Uterus (tissue), 4 donors: ENCODE results near the gene RANBP1. TPM values are rescaled to one million over a fixed set of nuclear protein-coding genes. Genes with fewer than 3 reads are reported as not detected.
A peak's percentile ranks its signal among the peaks of the same experiment; 100 is the strongest.

Experiments
- DNase-seq, 2 donors: peaks; one replicate each; pipeline ENCODE4 v3.0.0-alpha.2; 2019 to 2020
- H3K27ac ChIP-seq, 2 donors: fragments of 200-600 bp; sonication (generic); 1 replicate in 1 of 2; 2 replicates in 1 of 2; pipeline ENCODE4 v1.5.1; 2016 to 2018
- H3K27me3 ChIP-seq, 2 donors: fragments of 200-600 bp; sonication (generic); one replicate each; pipeline ENCODE4 v1.5.1; 2018 to 2019; ENCODE audit warnings: control low read depth in 1 of 2
- H3K36me3 ChIP-seq, 2 donors: fragments of 200-600 bp; sonication (generic); one replicate each; pipeline ENCODE4 v1.5.1; 2019; ENCODE audit warnings: control low read depth in 1 of 2
- H3K4me1 ChIP-seq, 2 donors: fragments of 200-600 bp; sonication (generic); one replicate each; pipeline ENCODE4 v1.5.1; 2018 to 2019; ENCODE audit warnings: control low read depth in 1 of 2
- H3K4me3 ChIP-seq, 2 donors: fragments of 200-600 bp; sonication (generic); 1 replicate in 1 of 2; 2 replicates in 1 of 2; pipeline ENCODE4 v1.5.1; 2018 to 2019; ENCODE audit warnings: mild to moderate bottlenecking in 1 of 2
- H3K9me3 ChIP-seq, 2 donors: fragments of 200-600 bp; sonication (generic); one replicate each; pipeline ENCODE4 v1.5.1; 2019; ENCODE audit warnings: control low read depth in 1 of 2
- CTCF ChIP-seq, 4 experiments: fragments of 200-600 bp in 2 of 4; fragments of 450-650 bp in 2 of 4; sonication (generic) in 2 of 4; IDR thresholded peaks; one replicate each; pipeline ENCODE4 v1.5.1; 2016 to 2019; ENCODE audit warnings: antibody characterized with exemption in 4 of 4, mild to moderate bottlenecking in 2 of 4, moderate library complexity in 1 of 4
- POLR2A ChIP-seq, 2 donors: fragments of 450-650 bp; IDR thresholded peaks; one replicate each; pipeline ENCODE4 v1.6.1; 2016; ENCODE audit warnings: antibody characterized with exemption in 2 of 2, mild to moderate bottlenecking in 1 of 2, moderate library complexity in 1 of 2
- intact Hi-C: fragments of 100-400 bp; cut with DNase I; formaldehyde crosslinking; loops from one replicate; pipeline ENCODE4 v1.15.1; 2023; ENCODE audit warnings: low total_unique reads
- total RNA-seq, 4 donors: library from RNA; depleted of rRNA in 3 of 4; stranded (reverse); fragments of >200 nt in 3 of 4; gene quantifications; one replicate each; pipeline versions ENCODE4 v1.1.0 to v1.2.4, GENCODE V29; 2014 to 2023
- donor health status: DM: yes; HTN: yes; CAD: no.

Gene RANBP1
- total RNA-seq, 4 donors from 2014 or later = 57.6 to 233 (median 135) TPM

- intact Hi-C loops = no loop called here
- Histone ChIP-seq H3K4me3 (no peak overlapping the region), H3K4me1 (no peaks in the 10 kb centered on the region), H3K27me3 (no peaks in the 10 kb centered on the region), H3K36me3 (no peaks in the 10 kb centered on the region), H3K27ac (no peak overlapping the region), H3K9me3 (no peaks in the 10 kb centered on the region)
- TF ChIP-seq CTCF (IDR thresholded peaks at IDR 0.05) (no peak), POLR2A (IDR thresholded peaks at IDR 0.05) (no peak)
- DNase-seq = no peak
Measured at GRCh38 chr22:20173246-20173645, 57.3 kb downstream of the RANBP1 start.

GRCh38 chr22:20173772-20174171 is 57.9 kb downstream of the RANBP1 start:
- H3K27me3 ChIP-seq = no peaks in the 10 kb centered on the region
- no peak overlapping the region for H3K27ac ChIP-seq
- H3K4me1 ChIP-seq = no peaks in the 10 kb centered on the region
- intact Hi-C loops = no loop called here
- no peak overlapping the region for H3K4me3 ChIP-seq
- no peak for DNase-seq
- H3K9me3 ChIP-seq = no peaks in the 10 kb centered on the region
- no peak for TF ChIP-seq CTCF (IDR thresholded peaks at IDR 0.05)
- no peaks in the 10 kb centered on the region for H3K36me3 ChIP-seq

- H3K9me3 ChIP-seq = no peaks in the 10 kb centered on the region
- H3K4me1 ChIP-seq = no peaks in the 10 kb centered on the region
- no peak for TF ChIP-seq POLR2A (IDR thresholded peaks at IDR 0.05)
- TF ChIP-seq CTCF (IDR thresholded peaks at IDR 0.05) = peak in 1 of 4 experiments; percentile 29
- H3K27me3 ChIP-seq = no peaks in the 10 kb centered on the region
- H3K27ac ChIP-seq = no peak overlapping the region
- H3K4me3 ChIP-seq = no peak overlapping the region
- no peaks in the 10 kb centered on the region for H3K36me3 ChIP-seq
- intact Hi-C loops = no loop called here
- DNase-seq = no peak
Measured at GRCh38 chr22:20174785-20175596, 59.1 kb downstream of the RANBP1 start.

- no peak for TF ChIP-seq POLR2A (IDR thresholded peaks at IDR 0.05)
- no peak for TF ChIP-seq CTCF (IDR thresholded peaks at IDR 0.05)
- H3K4me1 ChIP-seq = no peaks in the 10 kb centered on the region
- no peaks in the 10 kb centered on the region for H3K9me3 ChIP-seq
- H3K27ac ChIP-seq = no peak overlapping the region
- H3K27me3 ChIP-seq = no peaks in the 10 kb centered on the region
- DNase-seq = no peak
- intact Hi-C loops = no loop called here
- no peak overlapping the region for H3K4me3 ChIP-seq
- no peaks in the 10 kb centered on the region for H3K36me3 ChIP-seq
Measured at GRCh38 chr22:20175597-20175900, 59.6 kb downstream of the RANBP1 start.

GRCh38 chr22:20176421-20177085 is 60.6 kb downstream of the RANBP1 start:
- no peaks in the 10 kb centered on the region for H3K27me3 ChIP-seq
- H3K4me1 ChIP-seq = no peaks in the 10 kb centered on the region
- no peaks in the 10 kb centered on the region for H3K36me3 ChIP-seq
- DNase-seq = no peak
- no peak overlapping the region for H3K27ac ChIP-seq
- intact Hi-C loops = no loop called here
- no peak for TF ChIP-seq CTCF (IDR thresholded peaks at IDR 0.05)
- TF ChIP-seq POLR2A (IDR thresholded peaks at IDR 0.05) = no peak
- H3K9me3 ChIP-seq = no peaks in the 10 kb centered on the region
- no peak overlapping the region for H3K4me3 ChIP-seq
